ENCODE measurements around the gene ATP8B1.

- TF ChIP-seq CTCF (IDR thresholded peaks at IDR 0.05) (no peak), EZH2phosphoT487 (IDR thresholded peaks at IDR 0.05) (no peak), EZH2 (IDR thresholded peaks at IDR 0.05) (no peak)
Observed at GRCh38 chr18:57670046-57670445, 133.1 kb downstream of the ATP8B1 start.
